Measurements from ENCODE around the gene NR3C2. TPM values are rescaled to one million over a fixed set of nuclear protein-coding genes. Genes with fewer than 3 reads are reported as not detected.

Gene NR3C2
- polyA plus RNA-seq, 1 of the 3 experiments (the other 2 are of a cell fraction): 0.02 TPM

DNA sequence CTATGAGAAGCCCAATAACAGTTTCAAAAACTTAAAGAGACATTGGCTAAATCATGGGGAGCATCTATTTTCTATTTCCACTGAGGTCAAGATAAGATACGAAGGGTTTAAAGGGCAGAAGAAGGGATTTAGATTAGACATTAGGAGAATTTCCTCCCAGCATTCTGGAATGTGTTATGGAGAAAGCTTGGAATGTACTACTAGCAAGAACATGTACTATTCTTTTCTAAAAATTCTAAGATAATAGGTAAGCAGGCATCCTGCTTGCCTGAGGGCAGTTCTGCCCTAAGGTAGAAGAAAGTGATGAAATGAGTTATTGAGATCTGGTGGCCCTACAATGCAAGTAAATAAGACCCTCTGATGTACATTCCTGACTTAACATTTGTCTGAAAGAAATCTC lies 279.2 kb downstream of the NR3C2 start:
- no peak overlapping the region for H2AFZ ChIP-seq (ENCODE audit: low read depth)
- no peak overlapping the region for H3K27ac ChIP-seq (ENCODE audit: low read depth in 2 of 2, low read length in 1 of 2)
- H4K20me1 ChIP-seq (ENCODE audit: insufficient read depth): no peaks in the 10 kb centered on the region
- 19% methylated on average over 1 of the region's 1 CpG for WGBS (ENCODE audit: low lambda C conversion rate)
- no peaks in the 10 kb centered on the region; a peak in 1 of 4 replicates for H3K4me1 ChIP-seq (ENCODE audit: control insufficient read depth in 1 of 2, insufficient read depth in 2 of 2, low read depth in 1 of 2, low read length in 1 of 2)
- H3K79me2 ChIP-seq (ENCODE audit: insufficient read depth): no peaks in the 10 kb centered on the region
- H3K9me2 ChIP-seq: no peaks in the 10 kb centered on the region
- DNase-seq: no peak
- POLR2A ChIA-PET: no interaction called here
- no peaks in the 10 kb centered on the region; the same call in 1 of the 2 replicates for H3K27me3 ChIP-seq (ENCODE audit: insufficient read depth)
- CTCF ChIA-PET: interaction anchor here (1.0 kb wide), 1 partner anchor 22 kb away, joined by 3 read pairs; no protein-coding TSS in a partner anchor
- no peak for TF ChIP-seq SMC3 (IDR thresholded peaks at IDR 0.05; ENCODE audit: low read depth, low read length)
- no peak for TF ChIP-seq EP300 (IDR thresholded peaks at IDR 0.05; ENCODE audit: borderline replicate concordance in 1 of 2, low read depth in 1 of 2, low read length in 1 of 2)
- no peak overlapping the region for H3K4me2 ChIP-seq
- H3K4me3 ChIP-seq (ENCODE audit: low read depth in 2 of 2, low read length in 1 of 2): no peak overlapping the region
- H3K36me3 ChIP-seq (replicated peaks in 1 of 2; ENCODE audit: control insufficient read depth in 1 of 2, insufficient read depth in 2 of 2, low read length in 1 of 2): no peaks in the 10 kb centered on the region
- no peak overlapping the region for H3K9ac ChIP-seq
- no peaks in the 10 kb centered on the region for H3F3A ChIP-seq (replicated peaks; ENCODE audit: insufficient read depth)
- H3K9me3 ChIP-seq: no peaks in the 10 kb centered on the region

DNA sequence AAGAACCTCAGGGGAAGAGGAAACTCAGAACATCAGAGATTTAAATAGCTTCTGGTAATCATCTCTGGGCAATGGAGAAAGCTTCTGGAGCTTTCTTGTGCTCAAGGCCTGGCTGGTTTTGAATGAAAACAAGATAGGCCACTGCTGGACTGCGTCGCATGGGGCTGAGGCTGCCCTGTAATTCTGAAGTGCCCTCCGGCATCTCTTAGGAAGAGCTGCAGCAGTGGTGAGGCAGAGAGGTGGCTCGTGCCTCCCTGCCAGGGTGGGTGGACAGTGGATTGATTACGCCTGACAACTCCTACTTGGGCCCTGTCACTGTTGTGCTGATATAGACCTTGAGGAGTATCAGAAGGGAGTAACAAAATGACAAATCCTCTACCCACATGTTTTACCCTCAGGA lies 279.7 kb downstream of the NR3C2 start:
- H3K9me3 ChIP-seq: no peaks in the 10 kb centered on the region
- no peaks in the 10 kb centered on the region for H3K79me2 ChIP-seq (ENCODE audit: insufficient read depth)
- H2AFZ ChIP-seq (ENCODE audit: low read depth): no peak overlapping the region
- no peak overlapping the region for H3K9ac ChIP-seq
- no peaks in the 10 kb centered on the region; a peak in 1 of 4 replicates for H3K4me1 ChIP-seq (ENCODE audit: control insufficient read depth in 1 of 2, insufficient read depth in 2 of 2, low read depth in 1 of 2, low read length in 1 of 2)
- no peaks in the 10 kb centered on the region for H4K20me1 ChIP-seq (ENCODE audit: insufficient read depth)
- TF ChIP-seq RCOR1 (IDR thresholded peaks at IDR 0.05; ENCODE audit: low read length) (no peak), FOXM1 (IDR thresholded peaks at IDR 0.05; ENCODE audit: low read depth) (no peak), CHD2 (IDR thresholded peaks at IDR 0.05; ENCODE audit: low read length, partially characterized antibody) (no peak), POLR2AphosphoS5 (IDR thresholded peaks at IDR 0.05; ENCODE audit: low read depth, low read length) (no peak), MXI1 (IDR thresholded peaks at IDR 0.05; ENCODE audit: low read depth, low read length) (no peak), RXRA (IDR thresholded peaks at IDR 0.05; ENCODE audit: borderline replicate concordance, low read depth) (no peak), EP300 (IDR thresholded peaks at IDR 0.05; ENCODE audit: borderline replicate concordance in 1 of 2, low read depth in 1 of 2, low read length in 1 of 2) (no peak)
- TF ChIP-seq, protein P1, sequence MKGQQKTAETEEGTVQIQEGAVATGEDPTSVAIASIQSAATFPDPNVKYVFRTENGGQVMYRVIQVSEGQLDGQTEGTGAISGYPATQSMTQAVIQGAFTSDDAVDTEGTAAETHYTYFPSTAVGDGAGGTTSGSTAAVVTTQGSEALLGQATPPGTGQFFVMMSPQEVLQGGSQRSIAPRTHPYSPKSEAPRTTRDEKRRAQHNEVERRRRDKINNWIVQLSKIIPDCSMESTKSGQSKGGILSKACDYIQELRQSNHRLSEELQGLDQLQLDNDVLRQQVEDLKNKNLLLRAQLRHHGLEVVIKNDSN (IDR thresholded peaks at IDR 0.05; ENCODE audit: borderline replicate concordance, low read depth): no peak
- TF ChIP-seq, protein P2, sequence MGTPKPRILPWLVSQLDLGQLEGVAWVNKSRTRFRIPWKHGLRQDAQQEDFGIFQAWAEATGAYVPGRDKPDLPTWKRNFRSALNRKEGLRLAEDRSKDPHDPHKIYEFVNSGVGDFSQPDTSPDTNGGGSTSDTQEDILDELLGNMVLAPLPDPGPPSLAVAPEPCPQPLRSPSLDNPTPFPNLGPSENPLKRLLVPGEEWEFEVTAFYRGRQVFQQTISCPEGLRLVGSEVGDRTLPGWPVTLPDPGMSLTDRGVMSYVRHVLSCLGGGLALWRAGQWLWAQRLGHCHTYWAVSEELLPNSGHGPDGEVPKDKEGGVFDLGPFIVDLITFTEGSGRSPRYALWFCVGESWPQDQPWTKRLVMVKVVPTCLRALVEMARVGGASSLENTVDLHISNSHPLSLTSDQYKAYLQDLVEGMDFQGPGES (IDR thresholded peaks at IDR 0.05; ENCODE audit: low read depth, low read length): no peak
- CTCF ChIA-PET: interaction anchor here (0.9 to 1.0 kb wide), 2 partner anchors 22 to 280 kb away, joined by 3 read pairs; partner anchors contain the start of gene NR3C2
- no peaks in the 10 kb centered on the region for H3F3A ChIP-seq (replicated peaks; ENCODE audit: insufficient read depth)
- H3K9me2 ChIP-seq: no peaks in the 10 kb centered on the region
- no peak overlapping the region for H3K4me3 ChIP-seq (ENCODE audit: low read depth in 2 of 2, low read length in 1 of 2)
- no peaks in the 10 kb centered on the region; the same call in 1 of the 2 replicates for H3K27me3 ChIP-seq (ENCODE audit: insufficient read depth)
- 80% methylated on average over 5 of the region's 5 CpGs for WGBS (ENCODE audit: low lambda C conversion rate)
- H3K4me2 ChIP-seq: no peak overlapping the region
- POLR2A ChIA-PET: no interaction called here
- H3K36me3 ChIP-seq (replicated peaks in 1 of 2; ENCODE audit: control insufficient read depth in 1 of 2, insufficient read depth in 2 of 2, low read length in 1 of 2): no peaks in the 10 kb centered on the region
- no peak for DNase-seq
- H3K27ac ChIP-seq (ENCODE audit: low read depth in 2 of 2, low read length in 1 of 2): no peak overlapping the region

Measured in SK-N-SH (cell line).